Activated CD4-positive, alpha-beta T cell treated with anti-CD3 and anti-CD28 coated beads, Interleukin-2, amount 50 U/mL, for 48 hours (primary cell): ENCODE results near the gene FAM120B.

Source experiments
- DNase-seq, 2 experiments: peaks; one replicate each; pipeline ENCODE4 v3.0.0-alpha.2; 2020

FAM120B gene

GRCh38 chr6:170448751-170449630 is 142.4 kb downstream of the FAM120B start:
- no peak for DNase-seq

- DNase-seq: no peak
Measured at GRCh38 chr6:170449835-170450753, 143.5 kb downstream of the FAM120B start.

GRCh38 chr6:170450916-170451761 is 144.6 kb downstream of the FAM120B start:
- no peak for DNase-seq

GRCh38 chr6:170451762-170452651 is 145.4 kb downstream of the FAM120B start:
- DNase-seq: no peak

GRCh38 chr6:170452767-170453545 is 146.4 kb downstream of the FAM120B start:
- no peak for DNase-seq

GRCh38 chr6:170453586-170454511 is 147.3 kb downstream of the FAM120B start:
- no peak for DNase-seq

- no peak for DNase-seq
Measured at GRCh38 chr6:170454512-170455285, 148.1 kb downstream of the FAM120B start.

GRCh38 chr6:170455335-170455979 is 148.9 kb downstream of the FAM120B start:
- no peak for DNase-seq

- no peak for DNase-seq
Measured at GRCh38 chr6:170456334-170456733, 149.8 kb downstream of the FAM120B start.
